ENCODE measurements around the gene METTL24. TPM values are rescaled to one million over a fixed set of nuclear protein-coding genes. Genes with fewer than 3 reads are reported as not detected.

The METTL24 gene
- total and polyA plus RNA-seq, 9 donors: 2.0 to 13.5 (median 6.6) TPM

DNA sequence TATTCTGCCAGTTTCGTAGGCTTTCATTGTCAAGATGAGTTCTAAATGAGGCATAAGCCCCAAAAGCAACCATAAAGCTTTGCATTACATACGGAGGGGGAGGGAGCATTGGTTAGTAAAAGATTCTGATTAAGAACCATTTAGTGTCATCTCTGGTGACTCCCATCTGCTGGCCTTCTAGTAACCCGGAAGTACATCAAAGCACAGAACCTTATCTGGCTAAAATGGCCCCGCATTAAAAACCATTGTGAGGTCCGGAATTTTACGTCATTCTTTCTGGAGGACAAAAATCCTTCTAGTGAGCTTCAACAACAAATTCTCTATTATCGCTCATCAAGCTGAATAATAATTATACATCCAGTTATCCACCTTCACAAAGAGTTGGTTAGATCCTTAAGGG, 37.8 kb downstream of the METTL24 start:
- intact Hi-C loops (cut with DNase I): loop anchor here in 1 of 4 donors (5.0 kb wide), 1 partner anchor 37 kb away; the partner anchor contains the start of gene METTL24
- 90 to 91% (median 90%) methylated on average over 7 of the region's 7 CpGs for WGBS, 3 donors
- no peaks in the 10 kb centered on the region for H3K27me3 ChIP-seq
- no peak for DNase-seq
- peaks cover 7% of the 10 kb centered on the region for H3K4me1 ChIP-seq (ENCODE audit: insufficient read depth)
- no peaks in the 10 kb centered on the region for H3K9me3 ChIP-seq
- no peak overlapping the region for H3K4me3 ChIP-seq
- no peak overlapping the region for H3K27ac ChIP-seq
- no peaks in the 10 kb centered on the region for H3K36me3 ChIP-seq
- no peak for TF ChIP-seq EP300 (IDR thresholded peaks at IDR 0.05)

GRCh38 chr6:110319843-110320242, 38.3 kb downstream of the METTL24 start:
- no peak overlapping the region for H3K4me3 ChIP-seq
- intact Hi-C loops (cut with DNase I): loop anchor here in 1 of 4 donors (5.0 kb wide), 1 partner anchor 37 kb away; the partner anchor contains the start of gene METTL24
- no peak for DNase-seq
- H3K36me3 ChIP-seq: no peaks in the 10 kb centered on the region
- no peaks in the 10 kb centered on the region for H3K27me3 ChIP-seq
- no peaks in the 10 kb centered on the region for H3K9me3 ChIP-seq
- H3K27ac ChIP-seq: no peak overlapping the region
- TF ChIP-seq POLR2A (IDR thresholded peaks at IDR 0.05) (no peak), EP300 (IDR thresholded peaks at IDR 0.05) (no peak)
- TF ChIP-seq, protein P1, sequence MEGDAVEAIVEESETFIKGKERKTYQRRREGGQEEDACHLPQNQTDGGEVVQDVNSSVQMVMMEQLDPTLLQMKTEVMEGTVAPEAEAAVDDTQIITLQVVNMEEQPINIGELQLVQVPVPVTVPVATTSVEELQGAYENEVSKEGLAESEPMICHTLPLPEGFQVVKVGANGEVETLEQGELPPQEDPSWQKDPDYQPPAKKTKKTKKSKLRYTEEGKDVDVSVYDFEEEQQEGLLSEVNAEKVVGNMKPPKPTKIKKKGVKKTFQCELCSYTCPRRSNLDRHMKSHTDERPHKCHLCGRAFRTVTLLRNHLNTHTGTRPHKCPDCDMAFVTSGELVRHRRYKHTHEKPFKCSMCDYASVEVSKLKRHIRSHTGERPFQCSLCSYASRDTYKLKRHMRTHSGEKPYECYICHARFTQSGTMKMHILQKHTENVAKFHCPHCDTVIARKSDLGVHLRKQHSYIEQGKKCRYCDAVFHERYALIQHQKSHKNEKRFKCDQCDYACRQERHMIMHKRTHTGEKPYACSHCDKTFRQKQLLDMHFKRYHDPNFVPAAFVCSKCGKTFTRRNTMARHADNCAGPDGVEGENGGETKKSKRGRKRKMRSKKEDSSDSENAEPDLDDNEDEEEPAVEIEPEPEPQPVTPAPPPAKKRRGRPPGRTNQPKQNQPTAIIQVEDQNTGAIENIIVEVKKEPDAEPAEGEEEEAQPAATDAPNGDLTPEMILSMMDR (IDR thresholded peaks at IDR 0.05): no peak
- peaks cover 7% of the 10 kb centered on the region for H3K4me1 ChIP-seq (ENCODE audit: insufficient read depth)
- 95 to 98% (median 98%) methylated on average over 2 of the region's 2 CpGs for WGBS, 3 donors

GRCh38 chr6:110319381-110319780, 38.8 kb downstream of the METTL24 start:
- 61 to 97% (median 97%) methylated on average over 3 of the region's 3 CpGs for WGBS, 3 donors
- DNase-seq: no peak
- Histone ChIP-seq H3K27me3 (no peaks in the 10 kb centered on the region), H3K4me3 (no peak overlapping the region), H3K36me3 (no peaks in the 10 kb centered on the region), H3K9me3 (no peaks in the 10 kb centered on the region), H3K27ac (no peak overlapping the region), H3K4me1 (ENCODE audit: insufficient read depth) (peaks cover 7% of the 10 kb centered on the region)
- intact Hi-C loops (cut with DNase I): no loop called here
- TF ChIP-seq EP300 (IDR thresholded peaks at IDR 0.05) (no peak), POLR2A (IDR thresholded peaks at IDR 0.05) (no peak)
- TF ChIP-seq, protein P1 (IDR thresholded peaks at IDR 0.05): no peak

GRCh38 chr6:110318971-110319370, 39.2 kb downstream of the METTL24 start:
- H3K27ac ChIP-seq: no peak overlapping the region
- intact Hi-C loops (cut with DNase I): no loop called here
- no peaks in the 10 kb centered on the region for H3K9me3 ChIP-seq
- TF ChIP-seq, protein P1 (IDR thresholded peaks at IDR 0.05): no peak
- TF ChIP-seq POLR2A (IDR thresholded peaks at IDR 0.05) (no peak), EP300 (IDR thresholded peaks at IDR 0.05) (no peak)
- H3K4me3 ChIP-seq: no peak overlapping the region
- 53 to 82% (median 80%) methylated on average over 3 of the region's 3 CpGs for WGBS, 3 donors
- H3K4me1 ChIP-seq (ENCODE audit: insufficient read depth): peaks cover 4% of the 10 kb centered on the region
- DNase-seq: no peak
- H3K36me3 ChIP-seq: no peaks in the 10 kb centered on the region
- H3K27me3 ChIP-seq: no peaks in the 10 kb centered on the region

GRCh38 chr6:110317646-110318045, 40.5 kb downstream of the METTL24 start:
- no peaks in the 10 kb centered on the region for H3K27me3 ChIP-seq
- H3K4me3 ChIP-seq: no peak overlapping the region
- 91 to 100% (median 94%) methylated on average over 3 of the region's 3 CpGs for WGBS, 3 donors
- intact Hi-C loops (cut with DNase I): no loop called here
- H3K4me1 ChIP-seq (ENCODE audit: insufficient read depth): no peaks in the 10 kb centered on the region
- no peak overlapping the region for H3K27ac ChIP-seq
- no peak for TF ChIP-seq EP300 (IDR thresholded peaks at IDR 0.05)
- TF ChIP-seq, protein P1 (IDR thresholded peaks at IDR 0.05): no peak
- no peak for TF ChIP-seq POLR2A (IDR thresholded peaks at IDR 0.05)
- no peak for DNase-seq
- H3K9me3 ChIP-seq: no peaks in the 10 kb centered on the region
- no peaks in the 10 kb centered on the region for H3K36me3 ChIP-seq

Measured in ovary (tissue), 9 donors.